ENCODE results near the gene CCDC85C. TPM values are rescaled to one million over a fixed set of nuclear protein-coding genes. Genes with fewer than 3 reads are reported as not detected.

The CCDC85C gene
- polyA plus RNA-seq, 1 experiment, result 7.2 TPM

DNA sequence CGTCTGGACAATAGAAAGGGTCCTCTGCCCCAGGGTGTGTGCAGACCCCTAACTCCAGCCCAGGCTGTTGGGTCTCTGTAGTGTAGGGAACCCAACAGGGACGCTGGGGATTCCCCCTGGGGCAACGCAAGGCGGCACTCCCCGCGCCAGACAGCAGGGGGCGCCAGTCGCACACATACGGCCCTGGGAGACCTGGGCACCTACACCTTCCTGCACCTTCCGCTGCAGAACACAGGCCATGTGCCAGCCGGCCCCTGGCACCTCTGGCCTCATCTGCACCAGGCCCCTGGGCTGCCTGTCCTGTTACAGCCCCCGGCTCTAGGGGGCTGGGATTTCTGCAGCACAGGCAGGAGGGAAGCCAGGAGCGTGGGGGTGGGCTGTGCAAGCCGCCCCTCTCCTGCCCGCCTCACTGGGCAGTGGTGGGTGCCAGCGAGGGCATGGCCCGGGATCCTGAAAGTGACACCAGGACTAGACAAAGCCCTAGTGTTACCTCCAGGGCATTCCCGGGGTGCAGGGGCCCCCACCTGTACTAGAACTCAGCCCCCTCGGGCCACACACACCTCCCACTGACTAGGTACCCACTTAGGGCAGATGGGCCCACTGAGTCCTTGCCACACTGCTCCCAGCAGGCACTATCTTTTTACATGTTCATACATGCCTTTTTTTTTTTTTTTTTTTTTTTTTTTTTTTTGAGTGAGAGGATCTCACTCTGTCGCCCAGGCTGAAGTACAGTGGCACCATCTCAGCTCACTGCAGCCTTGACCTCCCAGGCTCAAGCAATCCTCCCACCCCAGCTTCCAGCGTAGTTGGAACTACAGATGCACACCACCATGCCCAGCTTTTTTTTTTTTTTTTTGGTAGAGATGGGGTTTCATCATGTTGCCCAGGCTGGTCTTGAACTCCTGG is 85.3 kb downstream of the CCDC85C start:
- no peak for DNase-seq (ENCODE audit: low read depth, low spot score)
- H3K27ac ChIP-seq (ENCODE audit: low read depth, low read length), result no peak overlapping the region
- H3K9me3 ChIP-seq (ENCODE audit: control insufficient read depth, insufficient read depth, low read length), result no peaks in the 10 kb centered on the region; the same call in 1 of the 2 replicates
- H3K27me3 ChIP-seq (ENCODE audit: control insufficient read depth, insufficient read depth, low read length), result no peaks in the 10 kb centered on the region
- ChIA-PET POLR2A (no interaction called here), CTCF (interaction anchor here (0.7 to 2.9 kb wide), 7 partner anchors 10 to 150 kb away, joined by 3 to 22 read pairs (median 4); no protein-coding TSS in a partner anchor)
- H3K4me3 ChIP-seq (ENCODE audit: low read depth, low read length), result no peak overlapping the region
- TF ChIP-seq, protein P1, sequence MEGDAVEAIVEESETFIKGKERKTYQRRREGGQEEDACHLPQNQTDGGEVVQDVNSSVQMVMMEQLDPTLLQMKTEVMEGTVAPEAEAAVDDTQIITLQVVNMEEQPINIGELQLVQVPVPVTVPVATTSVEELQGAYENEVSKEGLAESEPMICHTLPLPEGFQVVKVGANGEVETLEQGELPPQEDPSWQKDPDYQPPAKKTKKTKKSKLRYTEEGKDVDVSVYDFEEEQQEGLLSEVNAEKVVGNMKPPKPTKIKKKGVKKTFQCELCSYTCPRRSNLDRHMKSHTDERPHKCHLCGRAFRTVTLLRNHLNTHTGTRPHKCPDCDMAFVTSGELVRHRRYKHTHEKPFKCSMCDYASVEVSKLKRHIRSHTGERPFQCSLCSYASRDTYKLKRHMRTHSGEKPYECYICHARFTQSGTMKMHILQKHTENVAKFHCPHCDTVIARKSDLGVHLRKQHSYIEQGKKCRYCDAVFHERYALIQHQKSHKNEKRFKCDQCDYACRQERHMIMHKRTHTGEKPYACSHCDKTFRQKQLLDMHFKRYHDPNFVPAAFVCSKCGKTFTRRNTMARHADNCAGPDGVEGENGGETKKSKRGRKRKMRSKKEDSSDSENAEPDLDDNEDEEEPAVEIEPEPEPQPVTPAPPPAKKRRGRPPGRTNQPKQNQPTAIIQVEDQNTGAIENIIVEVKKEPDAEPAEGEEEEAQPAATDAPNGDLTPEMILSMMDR (IDR thresholded peaks at IDR 0.05; ENCODE audit: low read depth, low read length), result peak; percentile 94

DNA sequence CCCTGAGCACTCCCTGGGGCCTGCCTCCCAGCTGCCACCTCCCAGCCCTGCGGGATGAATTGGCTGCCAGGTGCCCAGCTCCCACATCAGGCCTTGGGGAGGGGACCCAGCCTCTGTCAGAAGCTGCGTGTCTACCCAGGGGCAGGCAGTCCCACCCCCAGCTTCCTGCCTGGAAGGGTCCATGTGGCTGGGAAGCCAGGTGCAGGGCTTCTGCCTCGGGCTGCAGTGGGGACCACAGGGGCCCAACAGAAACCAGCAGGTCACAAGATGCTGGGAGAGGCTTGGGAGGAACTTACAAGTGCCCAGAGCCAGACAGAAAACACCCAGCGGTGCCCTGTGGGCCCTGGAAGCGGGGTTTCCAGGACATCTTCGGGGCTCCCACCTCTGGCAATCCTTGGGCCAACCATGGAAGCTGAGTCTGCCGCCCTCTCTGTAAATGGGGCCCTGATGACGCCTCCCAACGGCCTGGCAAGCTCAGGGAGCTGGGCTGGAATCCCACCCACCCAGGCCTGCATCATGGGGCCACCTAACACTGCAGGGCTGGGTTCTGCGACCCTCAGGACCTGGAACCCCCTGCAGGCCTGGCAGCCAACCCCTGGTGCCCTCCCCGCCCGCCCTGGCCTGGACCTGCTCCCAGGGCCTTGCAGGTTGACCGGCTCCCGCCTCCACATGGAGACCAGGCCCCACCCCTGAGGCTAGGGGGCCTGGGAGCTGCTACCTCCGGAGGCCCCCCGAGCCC is 86.2 kb downstream of the CCDC85C start:
- Histone ChIP-seq H3K27me3 (ENCODE audit: control insufficient read depth, insufficient read depth, low read length) (no peaks in the 10 kb centered on the region), H3K27ac (ENCODE audit: low read depth, low read length) (no peak overlapping the region), H3K4me3 (ENCODE audit: low read depth, low read length) (no peak overlapping the region), H3K9me3 (ENCODE audit: control insufficient read depth, insufficient read depth, low read length) (no peaks in the 10 kb centered on the region; the same call in 1 of the 2 replicates)
- CTCF ChIA-PET, result interaction anchor here (0.7 to 2.9 kb wide), 5 partner anchors 11 to 112 kb away, joined by 3 to 22 read pairs (median 3); no protein-coding TSS in a partner anchor
- TF ChIP-seq, protein P1 (IDR thresholded peaks at IDR 0.05; ENCODE audit: low read depth, low read length), result no peak
- POLR2A ChIA-PET, result no interaction called here
- no peak for DNase-seq (ENCODE audit: low read depth, low spot score)

DNA sequence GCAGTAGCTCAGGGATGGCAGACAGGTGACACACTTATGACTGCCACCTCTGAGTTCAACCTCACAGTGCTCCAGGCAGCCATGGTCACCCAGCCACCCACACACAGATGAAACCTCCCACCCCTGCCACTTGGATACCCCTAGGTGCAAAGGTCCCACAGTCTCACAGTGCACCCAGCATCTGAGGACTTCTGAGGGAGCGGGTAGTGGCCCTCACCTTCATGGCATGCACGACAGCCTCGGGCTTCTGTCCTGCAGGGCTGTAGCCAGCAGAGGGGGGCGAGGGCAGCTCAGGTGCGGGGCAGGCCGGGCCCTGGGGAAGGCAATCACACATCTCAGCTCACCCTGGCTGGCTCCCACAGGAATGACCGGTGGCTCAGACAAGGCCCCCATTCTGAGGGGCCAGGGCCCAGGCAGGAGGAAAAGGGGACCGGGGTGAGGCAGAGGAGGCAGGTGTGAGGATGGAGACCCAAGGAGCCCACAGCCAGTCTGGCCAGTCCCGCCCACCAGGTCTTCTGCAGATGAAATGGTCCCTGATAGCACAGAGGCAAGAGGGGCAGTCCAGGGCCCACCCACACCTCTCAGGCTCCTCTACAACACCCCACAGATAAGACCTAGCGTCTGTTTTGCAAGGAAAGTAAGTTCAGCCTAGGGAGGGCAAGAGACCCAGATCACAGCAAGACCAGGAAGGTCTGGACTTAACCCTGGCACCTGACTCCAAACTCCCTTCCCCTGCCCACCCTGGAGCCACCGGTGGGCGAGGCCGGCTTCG is 87.0 kb downstream of the CCDC85C start:
- POLR2A ChIA-PET, result no interaction called here
- TF ChIP-seq, protein P1 (IDR thresholded peaks at IDR 0.05; ENCODE audit: low read depth, low read length), result no peak
- CTCF ChIA-PET, result interaction anchor here (0.6 to 2.9 kb wide), 5 partner anchors 33 to 113 kb away, joined by 3 to 22 read pairs (median 3); no protein-coding TSS in a partner anchor
- Histone ChIP-seq H3K4me3 (ENCODE audit: low read depth, low read length) (no peak overlapping the region), H3K27me3 (ENCODE audit: control insufficient read depth, insufficient read depth, low read length) (no peaks in the 10 kb centered on the region), H3K27ac (ENCODE audit: low read depth, low read length) (no peak overlapping the region), H3K9me3 (ENCODE audit: control insufficient read depth, insufficient read depth, low read length) (no peaks in the 10 kb centered on the region; the same call in 1 of the 2 replicates)
- no peak for DNase-seq (ENCODE audit: low read depth, low spot score)

DNA sequence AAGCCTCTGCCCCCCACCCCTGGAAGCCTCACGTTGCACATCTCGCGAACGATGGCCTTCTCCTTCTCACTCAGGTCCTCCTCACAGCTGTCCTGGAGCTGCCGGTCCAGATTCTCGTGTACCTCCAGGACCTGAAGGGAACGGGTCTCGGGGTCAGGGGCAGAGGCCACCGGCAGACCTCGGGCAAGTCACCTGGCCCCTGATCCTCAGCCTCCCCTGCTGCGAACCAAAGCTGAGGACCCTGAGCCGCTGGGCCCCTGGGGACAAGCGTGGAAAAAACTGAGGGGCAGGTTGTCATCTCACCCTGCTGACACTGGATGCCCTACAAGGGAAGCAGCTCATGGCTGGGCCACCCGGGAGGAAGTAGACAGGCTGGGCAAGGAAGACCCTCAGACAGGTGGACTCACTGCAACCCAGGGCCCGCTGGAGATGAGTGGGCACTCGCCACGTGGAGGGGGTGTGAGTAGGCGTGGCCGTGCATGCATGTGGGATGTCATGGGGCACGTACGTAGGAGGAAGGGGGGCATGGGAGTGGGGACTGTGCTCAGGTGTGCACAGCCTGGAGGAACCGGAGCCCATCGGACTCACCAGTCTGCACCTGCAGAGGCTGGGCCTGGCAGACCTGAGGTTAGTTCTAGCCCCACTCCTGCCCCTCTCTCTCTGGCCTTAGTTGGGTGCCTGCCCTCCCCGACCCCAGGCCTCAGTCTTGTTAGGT is 87.7 kb downstream of the CCDC85C start:
- DNase-seq (ENCODE audit: low read depth, low spot score), result no peak
- Histone ChIP-seq H3K4me3 (ENCODE audit: low read depth, low read length) (no peak overlapping the region), H3K9me3 (ENCODE audit: control insufficient read depth, insufficient read depth, low read length) (no peaks in the 10 kb centered on the region; the same call in 1 of the 2 replicates), H3K27me3 (ENCODE audit: control insufficient read depth, insufficient read depth, low read length) (no peaks in the 10 kb centered on the region), H3K27ac (ENCODE audit: low read depth, low read length) (no peak overlapping the region)
- TF ChIP-seq, protein P1 (IDR thresholded peaks at IDR 0.05; ENCODE audit: low read depth, low read length), result no peak
- ChIA-PET POLR2A (no interaction called here), CTCF (interaction anchor here (0.6 to 0.7 kb wide), 2 partner anchors 112 to 123 kb away, joined by 3 read pairs; no protein-coding TSS in a partner anchor)

Data from AG04450 (cell line).